ENCODE results near the gene NDUFB3. TPM values are rescaled to one million over a fixed set of nuclear protein-coding genes. Genes with fewer than 3 reads are reported as not detected.

The NDUFB3 gene
- total RNA-seq, 6 donors from 2014 or later: 13.6 to 72.0 (median 52.0) TPM

GRCh38 chr2:201070948-201071478 lies 788 bp upstream of the NDUFB3 start:
- Histone ChIP-seq H3K4me3 (peak overlapping the region; percentile 74 to 97 (median 90)), H3K9me3 (no peaks in the 10 kb centered on the region), H3K27me3 (no peaks in the 10 kb centered on the region), H3K36me3 (no peaks in the 10 kb centered on the region), H3K27ac (peak overlapping the region; percentile 90 to 96 (median 92)), H3K4me1 (peaks cover 33 to 53% (median 48%) of the 10 kb centered on the region in 4 donors)
- 1 to 2% methylated on average over 18 to 21 of the region's 21 CpGs for WGBS, 2 donors
- TF ChIP-seq POLR2A (IDR thresholded peaks at IDR 0.05) (no peak), CTCF (IDR thresholded peaks at IDR 0.05) (no peak), EP300 (IDR thresholded peaks at IDR 0.05) (no peak)
- ATAC-seq (ENCODE audit: low FRiP score in 2 of 2) (peak; percentile 34 to 62), DNase-seq (peak in 1 of 2 donors; percentile 84)

- H3K9me3 ChIP-seq: no peaks in the 10 kb centered on the region
- no peaks in the 10 kb centered on the region for H3K36me3 ChIP-seq
- H3K27me3 ChIP-seq: no peaks in the 10 kb centered on the region
- H3K4me3 ChIP-seq: peak overlapping the region; percentile 74 to 97 (median 90)
- peaks cover 33 to 49% (median 46%) of the 10 kb centered on the region in 4 donors for H3K4me1 ChIP-seq
- H3K27ac ChIP-seq: peak overlapping the region; percentile 90 to 96 (median 92)
- no peak for TF ChIP-seq EP300 (IDR thresholded peaks at IDR 0.05)
- no peak for TF ChIP-seq CTCF (IDR thresholded peaks at IDR 0.05)
- no peak for TF ChIP-seq POLR2A (IDR thresholded peaks at IDR 0.05)
- no peak for TF ChIP-seq POLR2AphosphoS5 (IDR thresholded peaks at IDR 0.05)
- DNase-seq: no peak
- WGBS, 2 donors: 2 to 3% methylated on average over 5 of the region's 5 CpGs
- no peak for ATAC-seq (ENCODE audit: low FRiP score in 2 of 2)
Observed at GRCh38 chr2:201072201-201072530, 365 bp downstream of the NDUFB3 start.

GRCh38 chr2:201073071-201073470 lies 1.3 kb downstream of the NDUFB3 start:
- H3K4me1 ChIP-seq: peaks cover 33 to 45% (median 40%) of the 10 kb centered on the region in 4 donors
- TF ChIP-seq POLR2AphosphoS5 (IDR thresholded peaks at IDR 0.05) (no peak), CTCF (IDR thresholded peaks at IDR 0.05) (no peak), EP300 (IDR thresholded peaks at IDR 0.05) (no peak), POLR2A (IDR thresholded peaks at IDR 0.05) (no peak)
- no peak for DNase-seq
- H3K27ac ChIP-seq: no peak overlapping the region
- H3K27me3 ChIP-seq: no peaks in the 10 kb centered on the region
- no peaks in the 10 kb centered on the region for H3K36me3 ChIP-seq
- ATAC-seq (ENCODE audit: low FRiP score in 2 of 2): no peak
- no peaks in the 10 kb centered on the region for H3K9me3 ChIP-seq
- WGBS, 2 donors: 94 to 100% methylated on average over 1 of the region's 1 CpG
- H3K4me3 ChIP-seq: no peak overlapping the region

- 90% methylated on average over 7 of the region's 7 CpGs for WGBS, 2 donors
- Histone ChIP-seq H3K9me3 (no peaks in the 10 kb centered on the region), H3K4me1 (peaks cover 20 to 26% (median 21%) of the 10 kb centered on the region in 4 donors), H3K27me3 (no peaks in the 10 kb centered on the region), H3K27ac (no peak overlapping the region), H3K36me3 (peaks cover 0 to 14% (median 11%) of the 10 kb centered on the region in 4 donors), H3K4me3 (no peak overlapping the region)
- no peak for TF ChIP-seq POLR2AphosphoS5 (IDR thresholded peaks at IDR 0.05)
- TF ChIP-seq EP300 (IDR thresholded peaks at IDR 0.05): no peak
- no peak for TF ChIP-seq POLR2A (IDR thresholded peaks at IDR 0.05)
- no peak for TF ChIP-seq CTCF (IDR thresholded peaks at IDR 0.05)
- no peak for DNase-seq
- ATAC-seq (ENCODE audit: low FRiP score in 2 of 2): no peak
Observed at GRCh38 chr2:201074996-201075395, 3.2 kb downstream of the NDUFB3 start.

- TF ChIP-seq CTCF (IDR thresholded peaks at IDR 0.05) (no peak), EP300 (IDR thresholded peaks at IDR 0.05) (no peak), POLR2AphosphoS5 (IDR thresholded peaks at IDR 0.05) (no peak), POLR2A (IDR thresholded peaks at IDR 0.05) (no peak)
- no peaks in the 10 kb centered on the region for H3K27me3 ChIP-seq
- no peaks in the 10 kb centered on the region for H3K9me3 ChIP-seq
- WGBS, 2 donors: 73 to 78% methylated on average over 2 of the region's 2 CpGs
- H3K4me1 ChIP-seq: no peaks in the 10 kb centered on the region
- ATAC-seq (ENCODE audit: low FRiP score in 2 of 2) (no peak), DNase-seq (no peak)
- peaks cover 8 to 77% (median 39%) of the 10 kb centered on the region in 4 donors for H3K36me3 ChIP-seq
- H3K4me3 ChIP-seq: no peak overlapping the region
- peak overlapping the region in 1 of 4 donors; percentile 3 for H3K27ac ChIP-seq
Observed at GRCh38 chr2:201084863-201085262, 13.1 kb downstream of the NDUFB3 start.
